ENCODE measurements around the gene RNLS. TPM values are rescaled to one million over a fixed set of nuclear protein-coding genes. Genes with fewer than 3 reads are reported as not detected.

Gene RNLS
- polyA plus RNA-seq, 3 donors: 3.3 to 3.9 (median 3.7) TPM

DNA sequence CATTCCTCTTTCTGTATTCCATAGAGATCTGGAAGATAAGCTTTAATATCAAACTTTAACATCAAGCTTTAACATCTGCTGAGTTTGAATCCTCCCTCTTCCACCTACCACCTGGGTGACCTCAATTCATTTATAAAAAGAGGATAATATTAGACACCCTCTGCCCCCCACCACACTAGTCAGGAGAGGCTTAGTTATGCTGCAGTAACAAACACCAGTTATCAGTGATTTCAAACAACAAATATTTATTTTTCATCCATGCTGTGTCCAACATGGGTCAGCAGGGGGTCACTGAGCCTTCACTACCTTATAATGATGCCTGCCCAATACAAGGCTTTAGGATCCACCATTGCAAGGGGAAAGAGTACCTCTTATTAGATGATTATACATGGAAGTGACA, 322.0 kb downstream of the RNLS start:
- TF ChIP-seq, protein P1, sequence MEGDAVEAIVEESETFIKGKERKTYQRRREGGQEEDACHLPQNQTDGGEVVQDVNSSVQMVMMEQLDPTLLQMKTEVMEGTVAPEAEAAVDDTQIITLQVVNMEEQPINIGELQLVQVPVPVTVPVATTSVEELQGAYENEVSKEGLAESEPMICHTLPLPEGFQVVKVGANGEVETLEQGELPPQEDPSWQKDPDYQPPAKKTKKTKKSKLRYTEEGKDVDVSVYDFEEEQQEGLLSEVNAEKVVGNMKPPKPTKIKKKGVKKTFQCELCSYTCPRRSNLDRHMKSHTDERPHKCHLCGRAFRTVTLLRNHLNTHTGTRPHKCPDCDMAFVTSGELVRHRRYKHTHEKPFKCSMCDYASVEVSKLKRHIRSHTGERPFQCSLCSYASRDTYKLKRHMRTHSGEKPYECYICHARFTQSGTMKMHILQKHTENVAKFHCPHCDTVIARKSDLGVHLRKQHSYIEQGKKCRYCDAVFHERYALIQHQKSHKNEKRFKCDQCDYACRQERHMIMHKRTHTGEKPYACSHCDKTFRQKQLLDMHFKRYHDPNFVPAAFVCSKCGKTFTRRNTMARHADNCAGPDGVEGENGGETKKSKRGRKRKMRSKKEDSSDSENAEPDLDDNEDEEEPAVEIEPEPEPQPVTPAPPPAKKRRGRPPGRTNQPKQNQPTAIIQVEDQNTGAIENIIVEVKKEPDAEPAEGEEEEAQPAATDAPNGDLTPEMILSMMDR (IDR thresholded peaks at IDR 0.05): no peak

DNA sequence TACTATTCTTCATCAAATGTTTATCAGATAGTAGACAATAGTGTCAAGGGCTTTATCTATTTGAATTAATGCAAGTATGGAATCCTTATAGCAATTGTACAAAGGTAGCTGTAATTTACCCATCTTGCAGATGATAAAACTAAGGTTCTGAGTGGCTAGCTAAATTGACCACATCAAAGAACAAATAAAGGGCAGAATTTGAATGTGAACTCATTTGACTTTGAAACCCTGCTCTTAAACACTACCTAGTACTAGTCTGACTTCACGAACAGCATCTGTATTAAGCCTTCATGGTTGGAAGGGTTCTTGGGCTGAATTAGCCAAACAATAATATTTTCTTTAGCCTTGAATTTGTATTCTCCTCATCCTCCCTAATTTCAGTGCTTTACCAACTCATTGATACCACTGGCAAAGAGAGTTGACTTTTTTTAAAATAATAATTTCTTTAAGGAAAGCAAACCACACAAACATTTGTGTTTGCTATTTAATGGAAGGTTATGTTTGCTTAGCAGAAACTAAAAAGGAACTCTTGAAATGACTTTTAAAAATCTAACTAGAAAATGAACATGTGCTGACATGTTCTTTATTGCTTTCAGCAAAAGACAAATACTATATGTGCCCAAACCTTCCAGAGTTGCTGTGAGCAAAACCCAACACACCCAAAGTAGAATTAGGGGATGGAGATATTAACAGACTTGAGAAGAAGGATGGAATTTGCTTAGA, 322.6 kb downstream of the RNLS start:
- no peaks in the 10 kb centered on the region for H3K27me3 ChIP-seq (ENCODE audit: control insufficient read depth in 2 of 2, insufficient read depth in 2 of 2, low read length in 2 of 2)
- Mint-ChIP-seq H3K9me3 (no peaks in the 10 kb centered on the region), H3K27ac (no peak overlapping the region), H3K27me3 (ENCODE audit: low read depth in 3 of 3) (no peaks in the 10 kb centered on the region), H3K36me3 (no peaks in the 10 kb centered on the region), H3K4me3 (no peak overlapping the region), H3K4me1 (no peaks in the 10 kb centered on the region)
- H4K20me1 ChIP-seq (ENCODE audit: insufficient read depth, low read length): no peaks in the 10 kb centered on the region
- no peak overlapping the region for H2AFZ ChIP-seq (ENCODE audit: insufficient read depth, low read depth, low read length, poor library complexity, severe bottlenecking)
- no peak overlapping the region for H3K9ac ChIP-seq (ENCODE audit: insufficient read depth, low read length, poor library complexity, severe bottlenecking)
- no peak overlapping the region for H3K4me3 ChIP-seq (replicated peaks in 1 of 3; ENCODE audit: low read depth in 2 of 3, low read length in 3 of 3)
- DNase-seq: no peak
- no peaks in the 10 kb centered on the region for H3K36me3 ChIP-seq (replicated peaks in 1 of 2; ENCODE audit: control insufficient read depth in 1 of 2, insufficient read depth in 2 of 2, low read length in 2 of 2)
- TF ChIP-seq, protein P1 (IDR thresholded peaks at IDR 0.05): no peak
- H3K79me2 ChIP-seq (ENCODE audit: insufficient read depth, low read length): no peaks in the 10 kb centered on the region
- no peaks in the 10 kb centered on the region for H3K4me1 ChIP-seq (ENCODE audit: control insufficient read depth in 1 of 2, insufficient read depth in 2 of 2, low read length in 2 of 2)
- intact Hi-C loops (cut with micrococcal nuclease): no loop called here
- H3K4me2 ChIP-seq (replicated peaks; ENCODE audit: extremely low read depth, low read length, poor library complexity, severe bottlenecking): no peak overlapping the region
- H3K27ac ChIP-seq (ENCODE audit: low read depth in 1 of 2, low read length in 2 of 2): no peak overlapping the region
- no peaks in the 10 kb centered on the region for H3K9me3 ChIP-seq (replicated peaks in 1 of 2; ENCODE audit: control insufficient read depth in 1 of 2, insufficient read depth in 1 of 2, low read length in 2 of 2)
- WGBS (ENCODE audit: insufficient coverage): no CpG with 5 or more reads among the region's 1 CpG

More for the DNA sequence above, 322.0 kb downstream of the RNLS start:
- no peaks in the 10 kb centered on the region for H3K9me3 ChIP-seq (replicated peaks in 1 of 2; ENCODE audit: control insufficient read depth in 1 of 2, insufficient read depth in 1 of 2, low read length in 2 of 2)
- intact Hi-C loops (cut with micrococcal nuclease): no loop called here
- H2AFZ ChIP-seq (ENCODE audit: insufficient read depth, low read depth, low read length, poor library complexity, severe bottlenecking): no peak overlapping the region
- H3K9ac ChIP-seq (ENCODE audit: insufficient read depth, low read length, poor library complexity, severe bottlenecking): no peak overlapping the region
- H3K36me3 ChIP-seq (replicated peaks in 1 of 2; ENCODE audit: control insufficient read depth in 1 of 2, insufficient read depth in 2 of 2, low read length in 2 of 2): no peaks in the 10 kb centered on the region
- no peaks in the 10 kb centered on the region for H3K4me1 Mint-ChIP-seq
- H3K27me3 ChIP-seq (ENCODE audit: control insufficient read depth in 2 of 2, insufficient read depth in 2 of 2, low read length in 2 of 2): no peaks in the 10 kb centered on the region
- H4K20me1 ChIP-seq (ENCODE audit: insufficient read depth, low read length): no peaks in the 10 kb centered on the region
- H3K4me1 ChIP-seq (ENCODE audit: control insufficient read depth in 1 of 2, insufficient read depth in 2 of 2, low read length in 2 of 2): no peaks in the 10 kb centered on the region
- no peaks in the 10 kb centered on the region for H3K36me3 Mint-ChIP-seq
- H3K79me2 ChIP-seq (ENCODE audit: insufficient read depth, low read length): no peaks in the 10 kb centered on the region
- no peak overlapping the region for H3K27ac Mint-ChIP-seq
- no peak overlapping the region for H3K4me2 ChIP-seq (replicated peaks; ENCODE audit: extremely low read depth, low read length, poor library complexity, severe bottlenecking)
- no peak overlapping the region for H3K4me3 ChIP-seq (replicated peaks in 1 of 3; ENCODE audit: low read depth in 2 of 3, low read length in 3 of 3)
- no peak overlapping the region for H3K27ac ChIP-seq (ENCODE audit: low read depth in 1 of 2, low read length in 2 of 2)
- DNase-seq: no peak
- no peaks in the 10 kb centered on the region for H3K9me3 Mint-ChIP-seq
- H3K4me3 Mint-ChIP-seq: no peak overlapping the region
- H3K27me3 Mint-ChIP-seq (ENCODE audit: low read depth in 3 of 3): no peaks in the 10 kb centered on the region

All from CD14-positive monocyte (primary cell).